ENCODE results near the gene NTSR1. TPM values are rescaled to one million over a fixed set of nuclear protein-coding genes. Genes with fewer than 3 reads are reported as not detected.

Gene NTSR1
- total and polyA plus RNA-seq, 2 donors, result 0.05 to 0.34 TPM

DNA sequence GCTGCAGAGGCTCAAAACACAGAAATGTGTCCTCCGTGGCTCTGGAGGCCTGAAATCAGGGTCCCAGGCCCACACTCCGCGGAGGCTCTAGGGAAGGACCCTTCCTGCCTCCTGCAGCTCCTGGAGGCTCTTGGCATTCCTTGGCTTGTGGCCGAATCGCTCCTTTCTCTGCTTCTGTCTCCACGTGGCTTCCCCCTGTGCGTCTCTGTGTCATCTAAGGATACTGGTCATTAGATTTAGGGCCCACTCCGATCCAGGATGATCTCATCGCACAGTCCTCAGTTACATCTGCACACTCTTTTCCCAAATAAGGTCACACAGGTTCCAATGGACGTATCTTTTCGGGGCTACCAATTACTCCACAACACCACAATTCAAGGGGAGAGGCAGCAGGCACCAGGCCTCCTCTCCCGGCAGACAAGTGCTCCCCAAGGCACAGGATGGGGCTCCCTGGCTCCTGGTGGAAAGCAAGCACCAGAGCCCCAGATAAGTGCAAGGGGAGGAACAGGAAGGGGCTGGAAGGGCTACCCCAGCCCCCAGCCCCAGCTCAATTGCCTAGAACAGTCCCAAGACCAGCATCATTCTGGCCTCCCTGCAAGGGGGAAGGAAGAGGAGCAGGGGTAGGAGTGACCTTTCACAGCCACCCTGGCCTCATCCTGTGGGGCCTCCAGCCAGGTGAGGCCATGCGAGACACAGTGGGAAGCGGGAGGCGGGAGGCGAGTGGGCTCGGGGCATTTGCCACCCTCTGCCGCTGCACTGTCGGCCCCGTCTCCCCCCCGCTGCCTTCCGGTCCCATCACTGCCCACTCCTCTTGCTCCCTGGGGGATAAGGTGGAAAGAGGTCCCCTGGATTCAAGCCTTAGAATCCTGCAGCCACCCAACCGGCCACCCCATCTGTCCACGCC is 16.3 kb downstream of the NTSR1 start:
- WGBS, result 81% methylated on average over 24 of the region's 24 CpGs
- DNase-seq (ENCODE audit: extremely low spot score), result no peak
- H3K4me1 ChIP-seq (ENCODE audit: insufficient read depth), result no peaks in the 10 kb centered on the region

GRCh38 chr20:62725596-62726268 is 17.1 kb downstream of the NTSR1 start:
- Histone ChIP-seq H3K27ac (ENCODE audit: low read depth) (no peak overlapping the region), H3K4me3 (ENCODE audit: low read depth, low read length) (no peak overlapping the region), H3K4me1 (ENCODE audit: insufficient read depth) (no peaks in the 10 kb centered on the region), H3K36me3 (ENCODE audit: insufficient read depth) (no peaks in the 10 kb centered on the region)
- WGBS, result 85% methylated on average over 15 of the region's 15 CpGs
- DNase-seq (ENCODE audit: extremely low spot score), result no peak

More for the DNA sequence above, 16.3 kb downstream of the NTSR1 start:
- H3K36me3 ChIP-seq (ENCODE audit: insufficient read depth), result no peaks in the 10 kb centered on the region
- H3K27ac ChIP-seq (ENCODE audit: low read depth), result no peak overlapping the region
- no peak overlapping the region for H3K4me3 ChIP-seq (ENCODE audit: low read depth, low read length)

GRCh38 chr20:62726276-62726675 is 17.6 kb downstream of the NTSR1 start:
- no peaks in the 10 kb centered on the region for H3K4me1 ChIP-seq (ENCODE audit: insufficient read depth)
- 84% methylated on average over 12 of the region's 12 CpGs for WGBS
- DNase-seq (ENCODE audit: extremely low spot score), result no peak
- no peak overlapping the region for H3K4me3 ChIP-seq (ENCODE audit: low read depth, low read length)
- no peaks in the 10 kb centered on the region for H3K36me3 ChIP-seq (ENCODE audit: insufficient read depth)
- no peak overlapping the region for H3K27ac ChIP-seq (ENCODE audit: low read depth)

GRCh38 chr20:62726716-62727583 is 18.3 kb downstream of the NTSR1 start:
- H3K4me1 ChIP-seq (ENCODE audit: insufficient read depth), result no peaks in the 10 kb centered on the region
- H3K4me3 ChIP-seq (ENCODE audit: low read depth, low read length), result no peak overlapping the region
- 81% methylated on average over 31 of the region's 31 CpGs for whole genome bisulfite sequencing
- H3K27ac ChIP-seq (ENCODE audit: low read depth), result no peak overlapping the region
- H3K36me3 ChIP-seq (ENCODE audit: insufficient read depth), result no peaks in the 10 kb centered on the region
- DNase-seq (ENCODE audit: extremely low spot score), result no peak

GRCh38 chr20:62727584-62728027 is 19.0 kb downstream of the NTSR1 start:
- Histone ChIP-seq H3K27ac (ENCODE audit: low read depth) (no peak overlapping the region), H3K4me3 (ENCODE audit: low read depth, low read length) (no peak overlapping the region), H3K36me3 (ENCODE audit: insufficient read depth) (no peaks in the 10 kb centered on the region), H3K4me1 (ENCODE audit: insufficient read depth) (no peaks in the 10 kb centered on the region)
- no peak for DNase-seq (ENCODE audit: extremely low spot score)
- 82% methylated on average over 15 of the region's 15 CpGs for WGBS

DNA sequence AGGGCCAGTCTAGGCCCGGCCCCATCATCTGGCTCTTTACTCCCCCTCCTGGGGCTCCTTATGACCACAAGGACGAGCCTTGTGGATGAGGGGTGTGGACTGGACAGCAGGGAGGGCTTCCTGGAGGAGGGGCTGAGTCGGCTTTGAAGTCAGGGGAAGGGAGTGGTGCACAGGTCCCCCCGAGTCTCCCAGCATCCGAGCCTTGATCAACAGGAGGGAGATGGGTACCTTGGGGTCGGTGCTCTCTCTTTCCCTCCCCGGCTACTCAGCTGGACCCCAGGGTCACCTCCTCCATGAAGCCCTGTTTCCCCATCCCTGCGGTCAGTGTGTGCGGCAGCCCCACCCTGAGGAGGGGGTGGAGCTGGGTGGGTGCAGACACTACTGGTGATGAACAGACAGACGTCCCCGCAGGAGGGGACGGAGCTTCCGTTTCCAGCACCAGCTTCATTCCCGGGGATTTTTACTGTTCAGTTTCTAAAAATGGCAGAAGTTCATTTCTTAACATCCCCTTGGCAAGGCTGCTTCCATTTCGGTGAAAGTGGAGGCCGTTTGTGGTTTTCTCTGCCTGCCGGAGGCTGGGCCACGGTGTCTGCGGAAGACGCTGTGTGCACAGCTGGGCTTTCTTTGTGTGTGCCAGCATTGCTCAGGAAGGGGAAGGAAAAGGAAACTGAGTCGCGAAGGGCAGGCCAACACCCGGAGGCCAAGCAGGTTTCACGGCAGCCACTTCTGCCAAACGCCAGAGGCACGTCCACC is 19.6 kb downstream of the NTSR1 start:
- WGBS, result 64% methylated on average over 26 of the region's 26 CpGs
- no peaks in the 10 kb centered on the region for H3K4me1 ChIP-seq (ENCODE audit: insufficient read depth)
- DNase-seq (ENCODE audit: extremely low spot score), result no peak

DNA sequence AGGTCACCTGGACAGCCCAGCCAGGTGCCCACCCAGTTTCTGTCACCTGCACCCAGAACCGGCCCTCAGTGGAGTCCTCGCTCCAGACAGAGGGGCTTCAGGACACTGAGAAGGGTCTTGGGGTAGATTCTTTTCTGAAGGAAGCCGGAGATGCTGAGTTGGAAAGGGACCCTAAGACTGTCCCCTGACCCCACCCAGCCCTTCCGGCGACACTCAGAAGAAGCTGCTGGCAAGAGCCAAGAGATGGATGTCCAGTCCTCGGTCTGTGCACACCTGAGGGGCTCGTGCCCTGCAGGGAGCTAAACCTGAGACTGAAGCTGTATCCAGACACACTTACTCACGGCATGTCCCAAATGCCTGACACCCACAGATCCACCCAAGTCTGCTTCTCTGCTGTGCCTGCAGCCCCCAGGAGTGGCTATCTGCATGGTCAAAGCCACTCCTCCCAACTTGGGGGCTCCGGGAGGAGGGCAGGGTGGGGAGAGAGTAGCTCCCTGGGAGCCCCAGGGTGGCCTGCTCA is 20.2 kb downstream of the NTSR1 start:
- Histone ChIP-seq H3K4me3 (ENCODE audit: low read depth, low read length) (no peak overlapping the region), H3K36me3 (ENCODE audit: insufficient read depth) (no peaks in the 10 kb centered on the region), H3K4me1 (ENCODE audit: insufficient read depth) (no peaks in the 10 kb centered on the region), H3K27ac (ENCODE audit: low read depth) (no peak overlapping the region)
- whole genome bisulfite sequencing, result 80% methylated on average over 9 of the region's 9 CpGs
- DNase-seq (ENCODE audit: extremely low spot score), result no peak

More for the DNA sequence above, 19.6 kb downstream of the NTSR1 start:
- Histone ChIP-seq H3K36me3 (ENCODE audit: insufficient read depth) (no peaks in the 10 kb centered on the region), H3K4me3 (ENCODE audit: low read depth, low read length) (no peak overlapping the region), H3K27ac (ENCODE audit: low read depth) (no peak overlapping the region)

GRCh38 chr20:62730481-62730880 is 21.8 kb downstream of the NTSR1 start:
- Histone ChIP-seq H3K4me1 (ENCODE audit: insufficient read depth) (no peaks in the 10 kb centered on the region), H3K4me3 (ENCODE audit: low read depth, low read length) (no peak overlapping the region), H3K36me3 (ENCODE audit: insufficient read depth) (no peaks in the 10 kb centered on the region), H3K27ac (ENCODE audit: low read depth) (no peak overlapping the region)
- 93% methylated on average over 13 of the region's 13 CpGs for WGBS
- DNase-seq (ENCODE audit: extremely low spot score), result no peak

- H3K27ac ChIP-seq (ENCODE audit: low read depth), result no peak overlapping the region
- WGBS, result 81% methylated on average over 13 of the region's 13 CpGs
- H3K4me3 ChIP-seq (ENCODE audit: low read depth, low read length), result no peak overlapping the region
- no peaks in the 10 kb centered on the region for H3K36me3 ChIP-seq (ENCODE audit: insufficient read depth)
- no peak for DNase-seq (ENCODE audit: extremely low spot score)
- H3K4me1 ChIP-seq (ENCODE audit: insufficient read depth), result no peaks in the 10 kb centered on the region
Observed at GRCh38 chr20:62732031-62732760, 23.6 kb downstream of the NTSR1 start.

DNA sequence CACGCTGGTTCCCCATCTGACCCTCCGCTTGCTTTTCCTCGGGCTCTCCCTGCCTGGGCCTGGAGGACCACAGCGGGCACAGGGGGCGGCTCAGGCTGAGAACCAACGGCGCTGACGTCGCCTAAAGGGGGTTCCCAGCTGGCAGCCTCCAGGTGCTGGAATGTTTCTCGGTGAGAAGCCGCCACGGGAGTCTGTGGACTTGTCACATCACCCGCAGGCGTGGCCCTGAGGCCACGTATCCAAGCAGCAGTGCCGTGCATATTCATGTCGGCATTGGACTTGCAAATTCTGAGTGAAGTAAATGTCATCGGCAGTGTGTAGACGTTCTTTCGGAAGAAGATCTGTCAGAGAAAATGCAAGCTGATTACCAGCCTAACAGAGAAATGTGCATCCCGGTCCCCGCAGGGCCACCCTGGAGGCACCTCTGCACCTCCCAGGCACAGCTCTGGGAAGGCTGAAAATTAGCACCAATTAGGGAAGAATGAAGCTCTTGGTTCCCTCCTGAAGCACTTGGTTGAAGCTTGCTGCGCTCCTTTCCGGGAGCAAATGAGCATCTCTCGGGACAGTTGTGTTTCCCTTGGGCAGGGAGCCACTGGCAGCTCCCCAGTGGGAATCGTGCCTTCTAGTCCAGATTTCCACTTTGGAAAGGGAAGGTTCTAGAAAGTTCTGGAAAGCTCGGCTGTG is 24.3 kb downstream of the NTSR1 start:
- H3K4me1 ChIP-seq (ENCODE audit: insufficient read depth), result no peaks in the 10 kb centered on the region
- no peak for DNase-seq (ENCODE audit: extremely low spot score)
- H3K27ac ChIP-seq (ENCODE audit: low read depth), result no peak overlapping the region
- 79% methylated on average over 27 of the region's 27 CpGs for WGBS
- no peaks in the 10 kb centered on the region for H3K36me3 ChIP-seq (ENCODE audit: insufficient read depth)
- no peak overlapping the region for H3K4me3 ChIP-seq (ENCODE audit: low read depth, low read length)

DNA sequence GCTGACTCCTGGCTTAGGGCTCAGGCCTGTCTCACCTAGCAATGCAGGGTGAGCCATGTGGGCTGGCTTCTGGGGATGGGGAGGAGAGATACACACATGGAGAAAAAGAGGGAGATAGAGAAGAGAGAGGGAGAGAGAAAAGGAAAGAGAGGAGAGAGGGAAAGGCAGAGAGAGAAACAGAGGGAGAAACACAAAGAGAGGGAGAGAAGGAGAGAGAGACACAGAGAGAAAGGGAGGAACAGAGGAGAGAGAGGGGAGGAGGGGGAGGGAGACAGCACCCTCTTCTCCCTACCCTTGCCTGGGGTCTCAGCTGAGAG is 24.8 kb downstream of the NTSR1 start:
- Histone ChIP-seq H3K27ac (ENCODE audit: low read depth) (no peak overlapping the region), H3K4me3 (ENCODE audit: low read depth, low read length) (no peak overlapping the region)

DNA sequence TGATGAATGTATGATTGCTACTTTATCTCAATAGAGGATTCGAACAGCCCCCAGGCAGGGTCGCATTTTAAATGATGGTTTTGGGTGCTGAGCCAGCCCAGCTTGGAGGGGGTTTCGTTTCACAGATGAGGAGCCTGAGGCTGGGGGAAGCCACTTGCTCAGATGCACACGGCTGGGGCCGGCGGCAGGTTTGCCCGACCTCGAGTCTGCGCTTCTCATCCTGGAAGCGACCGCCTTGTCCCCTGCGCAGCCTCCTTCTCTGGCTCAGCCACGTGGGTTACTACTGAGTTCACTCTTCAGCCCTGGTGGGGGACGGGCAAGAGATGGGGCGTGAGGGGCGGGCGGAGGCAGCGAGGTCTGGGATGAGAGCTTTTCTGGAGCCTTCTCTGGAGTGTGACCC is 25.3 kb downstream of the NTSR1 start:
- Histone ChIP-seq H3K36me3 (ENCODE audit: insufficient read depth) (no peaks in the 10 kb centered on the region), H3K27ac (ENCODE audit: low read depth) (no peak overlapping the region), H3K4me3 (ENCODE audit: low read depth, low read length) (no peak overlapping the region), H3K4me1 (ENCODE audit: insufficient read depth) (no peaks in the 10 kb centered on the region)
- no peak for DNase-seq (ENCODE audit: extremely low spot score)
- WGBS, result 77% methylated on average over 18 of the region's 18 CpGs

More for the DNA sequence above, 24.8 kb downstream of the NTSR1 start:
- DNase-seq (ENCODE audit: extremely low spot score), result no peak
- no peaks in the 10 kb centered on the region for H3K4me1 ChIP-seq (ENCODE audit: insufficient read depth)
- H3K36me3 ChIP-seq (ENCODE audit: insufficient read depth), result no peaks in the 10 kb centered on the region
